Spleen (tissue), 7 donors: ENCODE results near the gene ERC2.

Experiments
- POLR2AphosphoS5 ChIP-seq, 3 donors: sonication (generic); formaldehyde crosslinking; IDR thresholded peaks; one replicate each; pipeline ENCODE4 v1.5.1; 2017; ENCODE audit warnings: antibody characterized with exemption in 3 of 3
- TF ChIP-seq, protein P1 (sequence below), 11 experiments: fragments of 200-600 bp in 7 of 11; fragments of 450-650 bp in 4 of 11; sonication (generic) in 4 of 11; IDR thresholded peaks in 8 of 11; conservative IDR thresholded peaks in 3 of 11; 1 replicate in 7 of 11; 2 replicates in 4 of 11; pipeline versions ENCODE4 v1.4.0 to v1.8.0; 2016 to 2021; ENCODE audit warnings: antibody characterized with exemption in 11 of 11, inconsistent platforms in 4 of 11, mild to moderate bottlenecking in 1 of 11
- donor health status: DM: no; HTN: no; CAD: no; lungs with moderate emphysema.
- donor health status: DM: no; HTN: no; CAD: no.
- donor health status: DM: no; HTN: no; CAD: no.

DNA sequence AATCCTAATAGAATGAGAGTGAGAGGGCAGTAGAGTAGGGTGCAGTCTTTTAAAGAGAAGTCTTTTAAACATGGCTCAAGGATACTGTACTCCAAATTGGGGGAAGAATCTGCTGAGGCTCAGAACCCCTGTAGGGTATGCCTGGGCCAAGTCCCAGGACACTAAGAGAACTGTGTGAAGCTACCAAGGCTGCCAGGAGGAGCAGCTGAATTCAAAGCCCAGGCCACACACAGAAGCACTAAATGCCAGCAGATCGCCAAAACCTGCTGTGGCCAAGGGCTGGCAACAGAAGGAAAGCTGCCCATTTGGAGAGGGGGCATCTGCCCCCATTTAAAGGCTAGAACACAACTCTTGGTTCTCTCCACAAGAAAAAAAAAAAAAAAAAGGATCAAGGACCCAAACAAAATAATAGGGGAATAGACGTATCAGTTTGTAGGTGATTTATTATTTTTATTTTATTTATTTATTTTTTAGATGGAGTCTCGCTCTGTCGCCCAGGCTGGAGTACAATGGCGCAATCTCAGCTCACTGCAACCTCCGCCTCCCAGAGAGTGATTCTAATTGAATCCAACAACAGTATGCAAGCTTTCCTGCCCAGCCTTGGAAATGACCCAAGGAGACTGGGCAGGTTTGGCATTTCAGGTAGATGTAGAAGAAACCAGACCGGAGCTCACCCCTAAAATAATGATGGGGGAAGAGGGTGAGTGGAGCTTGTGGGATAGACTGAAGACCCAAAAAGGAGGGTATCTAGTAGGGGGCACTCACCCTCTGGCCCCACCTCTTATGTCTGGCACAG is 702.2 kb downstream of the ERC2 start:
- TF ChIP-seq, protein P1, sequence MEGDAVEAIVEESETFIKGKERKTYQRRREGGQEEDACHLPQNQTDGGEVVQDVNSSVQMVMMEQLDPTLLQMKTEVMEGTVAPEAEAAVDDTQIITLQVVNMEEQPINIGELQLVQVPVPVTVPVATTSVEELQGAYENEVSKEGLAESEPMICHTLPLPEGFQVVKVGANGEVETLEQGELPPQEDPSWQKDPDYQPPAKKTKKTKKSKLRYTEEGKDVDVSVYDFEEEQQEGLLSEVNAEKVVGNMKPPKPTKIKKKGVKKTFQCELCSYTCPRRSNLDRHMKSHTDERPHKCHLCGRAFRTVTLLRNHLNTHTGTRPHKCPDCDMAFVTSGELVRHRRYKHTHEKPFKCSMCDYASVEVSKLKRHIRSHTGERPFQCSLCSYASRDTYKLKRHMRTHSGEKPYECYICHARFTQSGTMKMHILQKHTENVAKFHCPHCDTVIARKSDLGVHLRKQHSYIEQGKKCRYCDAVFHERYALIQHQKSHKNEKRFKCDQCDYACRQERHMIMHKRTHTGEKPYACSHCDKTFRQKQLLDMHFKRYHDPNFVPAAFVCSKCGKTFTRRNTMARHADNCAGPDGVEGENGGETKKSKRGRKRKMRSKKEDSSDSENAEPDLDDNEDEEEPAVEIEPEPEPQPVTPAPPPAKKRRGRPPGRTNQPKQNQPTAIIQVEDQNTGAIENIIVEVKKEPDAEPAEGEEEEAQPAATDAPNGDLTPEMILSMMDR (IDR thresholded peaks at IDR 0.05 in 8 of 11, conservative IDR thresholded peaks at IDR 0.05 in 3 of 11): no peak
- TF ChIP-seq POLR2AphosphoS5 (IDR thresholded peaks at IDR 0.05): no peak
